ENCODE data around the gene IL1A.

Gene IL1A

DNA sequence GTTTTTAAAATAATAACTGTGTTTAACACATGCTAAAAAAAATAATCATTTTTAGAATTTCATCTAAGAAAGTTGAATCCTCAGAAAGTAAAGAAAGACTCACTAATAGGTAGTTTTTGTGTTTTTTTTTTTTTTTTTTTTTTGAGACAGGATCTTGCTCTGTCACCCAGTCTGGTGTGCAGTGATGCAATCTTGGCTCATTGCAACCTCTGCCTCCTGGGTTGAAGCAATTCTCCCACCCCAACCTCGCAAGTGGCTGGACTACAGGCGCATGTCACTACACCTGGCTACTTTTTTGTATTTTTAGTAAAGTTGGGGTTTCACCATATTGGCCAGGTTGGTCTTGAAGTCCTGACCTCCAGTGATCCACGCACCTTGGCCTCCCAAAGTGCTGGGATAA lies 27.0 kb downstream of the IL1A start:
- DNase-seq, result no peak

DNA sequence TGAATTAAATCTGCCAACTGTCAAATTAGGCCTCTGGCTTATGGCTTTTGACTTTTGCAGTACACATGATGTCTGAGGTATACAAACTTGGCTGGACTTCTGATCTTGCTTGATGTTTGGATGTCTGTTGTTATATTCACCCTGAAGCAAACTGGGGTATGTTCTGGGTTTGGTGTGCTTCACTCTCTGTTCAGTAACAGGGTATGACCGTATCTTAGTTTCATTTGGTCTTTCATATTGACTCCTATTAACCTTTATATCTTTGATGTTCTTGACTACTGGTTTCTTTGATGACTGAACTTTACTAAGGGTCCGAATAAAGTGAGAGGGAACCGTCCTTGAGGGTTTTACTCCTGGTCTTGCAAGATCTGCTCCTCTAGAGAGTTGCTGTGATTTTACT lies 28.1 kb downstream of the IL1A start:
- DNase-seq, result no peak

DNA sequence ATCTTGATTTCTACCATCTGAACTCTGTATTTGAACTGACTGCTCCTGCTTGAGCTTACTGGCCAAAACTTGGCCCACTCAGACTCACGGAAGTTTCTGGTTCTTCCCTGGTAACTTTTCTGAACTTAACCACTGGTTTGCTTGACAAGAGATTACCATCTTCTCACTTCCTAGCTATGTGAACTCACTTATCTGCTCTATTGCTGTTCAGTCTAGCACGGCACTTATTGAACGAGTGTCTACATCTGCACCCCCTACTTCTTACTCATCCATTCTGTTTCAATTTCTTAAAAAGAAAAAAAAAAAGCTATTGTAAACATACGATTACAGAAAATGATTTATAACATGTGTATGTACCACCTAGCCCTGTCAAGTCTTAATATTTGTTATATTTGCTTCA lies 28.8 kb downstream of the IL1A start:
- DNase-seq, result no peak

DNA sequence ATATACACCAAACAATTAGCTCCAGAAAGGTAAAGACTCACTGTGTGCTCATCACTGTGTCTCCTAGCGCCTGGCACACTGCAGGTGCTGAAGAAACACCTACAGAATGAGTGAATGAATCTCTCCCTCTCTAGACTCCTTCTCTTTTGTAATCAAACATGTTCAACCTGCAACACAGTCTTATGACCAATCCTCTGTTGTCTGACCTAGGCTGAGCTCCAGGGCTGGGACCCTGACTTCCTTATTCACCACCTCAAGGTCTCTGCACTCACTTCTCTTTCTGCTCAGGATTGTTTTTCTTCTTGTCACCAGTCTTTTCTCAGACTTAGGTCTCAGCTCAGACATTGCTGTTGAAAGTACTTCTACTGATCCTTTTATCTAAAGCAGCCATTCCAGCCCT lies 29.7 kb downstream of the IL1A start:
- DNase-seq, result no peak

DNA sequence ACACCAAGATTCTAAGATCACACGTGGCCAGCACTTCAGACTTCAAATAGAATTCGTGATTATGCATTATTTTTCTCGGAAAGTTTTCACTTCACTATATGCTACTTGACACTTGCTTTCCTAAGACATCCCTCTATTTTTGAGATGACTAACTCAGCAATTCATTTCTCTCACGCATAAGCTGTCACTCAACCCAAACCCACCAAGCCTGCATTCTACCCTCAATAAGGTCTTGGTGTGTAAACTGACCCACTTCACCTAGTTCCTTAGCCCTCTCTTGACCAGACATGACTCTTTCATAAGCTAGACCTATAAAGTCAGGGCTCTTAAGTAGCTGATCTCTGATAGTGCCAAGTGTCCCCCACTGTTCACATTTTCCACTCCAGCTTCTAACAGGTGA lies 31.6 kb downstream of the IL1A start:
- no peak for DNase-seq

DNA sequence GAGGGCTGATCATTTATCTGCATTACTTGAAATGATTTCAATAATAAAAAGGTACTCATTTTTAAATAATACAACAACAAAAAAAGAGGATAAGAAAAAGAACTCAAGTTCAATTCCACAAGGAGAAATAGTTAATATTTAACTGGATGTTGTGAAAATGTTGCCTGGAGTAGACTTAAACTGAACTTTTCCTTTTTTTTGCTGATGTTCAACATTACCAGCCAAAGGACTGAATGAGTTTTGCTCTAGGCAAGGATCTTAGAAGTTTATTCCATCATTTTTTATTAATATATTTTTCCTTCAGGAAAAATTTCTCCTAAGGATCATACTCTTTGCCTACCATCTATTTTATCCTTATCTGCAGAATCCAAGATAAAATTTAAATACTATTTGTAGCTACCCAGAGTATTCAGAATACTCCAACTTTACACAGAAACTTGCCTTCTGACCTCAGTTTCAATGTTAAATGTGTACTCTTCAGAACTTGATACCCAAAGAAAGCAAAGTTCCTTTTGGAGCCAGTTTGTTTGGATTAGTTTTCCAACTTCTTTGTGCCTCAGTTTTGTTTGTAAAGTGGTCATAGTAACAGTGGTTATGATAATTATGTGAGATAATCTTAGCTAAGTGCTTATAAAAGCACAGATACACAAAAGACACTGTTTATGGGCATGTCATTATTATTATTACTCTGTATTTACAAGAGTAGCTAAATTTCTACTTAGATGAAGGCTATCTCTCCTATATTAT lies 32.7 kb downstream of the IL1A start:
- no peak for DNase-seq

DNA sequence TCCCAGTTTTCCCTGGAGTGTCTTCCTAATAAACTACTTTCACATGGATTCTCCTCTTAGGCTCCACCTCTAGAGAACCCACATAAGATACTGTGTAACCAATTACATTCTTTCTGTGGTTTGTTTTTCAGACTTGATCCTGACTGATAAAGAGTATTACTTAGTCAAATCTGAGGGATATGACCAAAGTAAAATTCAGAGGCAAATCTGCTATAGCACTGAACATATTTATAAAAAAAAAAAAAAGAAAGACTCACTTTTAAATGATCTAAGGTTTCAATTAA lies 33.8 kb downstream of the IL1A start:
- DNase-seq, result no peak

DNA sequence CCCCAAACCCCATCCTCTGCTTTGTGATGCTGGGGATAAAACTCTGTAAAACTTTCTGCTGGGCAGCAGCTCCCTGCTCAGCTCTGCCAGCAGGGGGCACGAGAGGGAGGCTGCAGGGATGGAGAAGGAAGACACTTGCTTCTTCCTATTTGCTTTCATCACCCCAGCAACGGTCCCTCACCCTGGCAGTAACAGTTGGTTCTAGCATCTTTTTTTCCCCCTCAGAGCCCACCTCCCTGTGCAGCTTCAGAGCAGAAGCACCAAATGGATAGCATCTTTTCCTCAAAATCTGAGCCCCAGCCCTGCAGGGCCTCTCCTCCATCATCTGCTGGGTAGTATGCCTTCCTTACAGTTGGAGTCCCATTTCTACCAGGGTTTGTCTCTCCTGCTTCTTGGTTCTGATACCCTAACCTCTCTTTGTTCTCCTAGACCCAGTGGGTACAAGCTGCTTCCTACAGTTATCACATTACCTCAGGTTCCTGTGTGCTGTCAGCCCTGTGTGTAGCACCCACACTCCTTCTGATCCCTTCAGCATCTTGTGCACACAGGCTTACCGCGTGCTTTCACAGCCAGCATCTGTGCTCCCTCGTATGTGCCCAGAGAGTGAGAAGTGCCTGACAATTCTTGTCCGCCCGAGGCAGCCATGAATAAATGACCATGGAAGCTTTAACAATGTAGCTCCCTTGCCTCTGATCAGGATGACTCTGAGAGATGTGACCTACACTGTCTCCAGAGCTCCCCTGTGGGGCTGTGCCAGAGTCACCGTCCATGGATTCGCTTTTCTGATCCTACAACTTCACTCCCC lies 34.3 kb downstream of the IL1A start:
- peak; percentile 77 to 80 for DNase-seq

DNA sequence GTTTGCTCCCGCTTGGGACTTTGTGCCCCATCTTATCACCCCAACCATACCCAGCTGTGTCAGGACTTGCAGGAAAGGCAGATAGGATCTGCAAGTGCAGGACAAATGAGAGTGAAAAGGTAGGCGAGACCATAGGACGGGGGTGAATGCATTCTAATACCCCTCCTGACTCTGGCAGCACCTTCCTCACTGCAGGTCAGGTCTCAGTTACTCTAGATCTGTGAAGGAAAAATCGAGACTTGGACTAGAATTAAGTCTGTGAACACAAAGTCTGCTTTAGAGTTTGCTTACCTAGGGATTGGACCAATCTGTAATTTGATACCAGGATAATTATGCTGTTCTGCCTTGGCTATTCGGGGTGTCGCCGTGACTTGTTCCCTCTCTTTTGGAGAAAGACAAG lies 43.8 kb downstream of the IL1A start:
- no peak for DNase-seq

DNA sequence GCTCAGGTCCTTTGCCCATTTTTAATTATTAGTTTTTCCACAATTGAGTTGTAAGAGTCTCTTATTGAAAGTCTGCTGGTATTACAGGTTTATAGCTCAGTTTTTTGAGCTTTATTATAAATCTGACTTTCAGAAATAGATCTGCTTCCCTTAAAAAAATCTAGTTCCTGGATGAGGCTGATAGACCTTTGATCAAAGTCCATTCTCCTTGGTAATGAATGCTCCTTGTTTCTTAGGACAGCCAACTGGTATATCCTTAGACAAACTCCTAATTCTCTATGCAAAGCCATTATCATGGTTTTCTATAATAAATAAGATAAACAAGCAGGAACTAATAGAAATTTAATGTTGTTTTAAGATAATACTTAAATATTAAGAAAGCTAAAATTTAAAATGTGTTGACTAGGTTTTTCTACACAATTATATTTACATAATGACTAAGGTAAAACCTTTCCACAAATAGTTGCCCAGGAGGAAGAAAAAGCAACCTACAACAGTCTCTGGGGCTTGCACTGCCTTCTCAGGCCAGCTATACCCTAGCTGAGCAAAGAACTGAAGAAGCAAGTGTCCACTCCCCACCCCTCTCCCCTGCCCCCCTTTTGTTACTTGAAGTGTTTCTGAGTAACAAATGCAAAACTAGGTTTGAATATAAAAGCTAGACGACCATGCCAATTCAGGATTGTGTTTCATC lies 46.6 kb downstream of the IL1A start:
- no peak for DNase-seq

DNA sequence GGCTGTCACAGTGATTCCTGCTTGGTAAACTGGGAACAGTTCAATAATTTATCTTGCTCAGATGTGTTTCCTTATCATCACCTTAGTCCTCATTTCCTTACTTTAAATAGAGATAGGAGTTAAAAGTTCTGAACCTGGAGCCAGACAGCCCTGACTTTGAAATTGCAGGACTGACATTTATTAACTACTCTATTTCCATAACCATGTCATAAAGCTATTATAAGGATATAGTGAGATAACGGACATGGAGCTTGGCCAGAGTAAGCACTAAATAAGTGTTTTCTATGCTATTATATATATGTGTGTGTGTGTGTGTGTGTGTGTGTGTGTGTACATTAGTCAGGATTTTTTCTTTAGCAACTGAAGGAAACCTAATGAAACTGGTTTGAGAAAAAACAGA lies 50.4 kb downstream of the IL1A start:
- DNase-seq, result no peak

DNA sequence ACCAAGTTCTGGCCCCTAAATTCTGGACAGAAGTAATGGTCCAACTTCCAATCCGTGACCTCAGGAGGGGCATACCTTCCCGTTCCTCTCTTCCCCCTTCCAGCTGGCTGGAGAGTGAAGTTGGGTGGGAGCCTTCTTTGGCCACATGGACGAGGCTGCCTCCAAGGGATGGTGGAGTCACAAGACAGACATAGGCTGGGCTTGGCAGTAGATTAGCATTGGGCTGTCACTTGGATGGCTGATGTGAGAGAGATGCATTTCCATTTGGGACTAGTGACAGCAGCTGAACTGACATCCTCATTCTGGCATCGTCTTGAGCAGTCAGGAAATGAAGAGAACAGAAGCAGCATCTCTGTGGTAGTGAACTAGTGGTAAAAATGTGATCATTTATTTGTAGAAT lies 50.8 kb downstream of the IL1A start:
- DNase-seq, result no peak

DNA sequence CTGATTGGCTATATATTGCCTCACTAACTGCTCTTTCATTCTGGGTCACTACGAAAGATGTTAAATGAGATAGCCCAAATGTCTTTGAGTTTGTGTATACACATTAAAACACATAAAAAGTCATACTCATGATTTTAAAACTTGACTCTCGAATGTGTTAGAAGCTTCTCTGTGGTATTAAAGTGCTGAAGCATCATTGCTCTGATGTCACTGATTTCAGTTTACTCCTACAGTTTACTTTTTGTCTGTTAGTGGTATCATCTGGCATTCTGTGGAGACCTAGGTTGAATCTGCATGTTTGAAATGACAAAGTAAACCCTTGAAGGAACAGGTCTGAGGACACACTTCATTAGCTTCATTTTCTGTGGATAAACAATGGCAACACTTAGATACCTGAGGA lies 52.8 kb downstream of the IL1A start:
- no peak for DNase-seq

DNA sequence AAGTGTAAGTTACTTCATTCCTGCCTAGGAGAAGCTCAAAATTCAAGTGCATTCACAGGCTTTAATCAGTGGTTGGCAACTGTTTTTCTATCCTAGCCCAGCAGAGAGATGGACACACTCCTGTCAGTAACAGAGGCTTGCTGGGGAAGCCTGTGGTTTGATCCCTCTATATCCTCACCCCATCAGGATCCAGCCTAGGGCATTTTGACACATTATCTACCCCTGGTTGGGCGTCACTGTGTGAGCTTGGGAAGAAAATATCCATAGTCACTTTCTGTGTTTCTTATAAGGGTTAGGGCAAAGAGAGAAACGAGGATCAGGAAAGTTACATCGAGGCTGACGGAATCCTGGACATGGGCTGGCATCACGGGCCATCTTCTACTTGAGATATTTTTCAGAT lies 53.5 kb downstream of the IL1A start:
- no peak for DNase-seq

DNA sequence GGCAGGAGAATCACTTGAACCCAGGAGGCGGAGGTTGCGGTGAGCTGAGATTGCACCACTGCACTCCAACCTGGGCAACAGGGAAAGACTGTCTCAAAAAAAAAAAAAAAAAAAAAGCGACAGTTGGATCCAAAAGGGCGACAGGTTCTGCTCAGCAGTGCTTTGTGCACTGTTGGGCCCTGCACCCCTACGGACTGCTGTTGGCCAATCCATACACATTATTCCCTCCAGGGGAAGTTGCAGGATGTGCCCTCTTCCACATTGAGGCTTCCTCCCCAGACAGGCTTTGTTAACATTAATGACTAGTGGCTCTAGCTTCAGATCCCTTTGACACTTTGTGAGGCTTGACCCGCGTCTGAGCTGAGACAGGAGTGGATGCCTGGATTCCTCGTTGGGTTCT lies 54.1 kb downstream of the IL1A start:
- DNase-seq, result no peak

DNA sequence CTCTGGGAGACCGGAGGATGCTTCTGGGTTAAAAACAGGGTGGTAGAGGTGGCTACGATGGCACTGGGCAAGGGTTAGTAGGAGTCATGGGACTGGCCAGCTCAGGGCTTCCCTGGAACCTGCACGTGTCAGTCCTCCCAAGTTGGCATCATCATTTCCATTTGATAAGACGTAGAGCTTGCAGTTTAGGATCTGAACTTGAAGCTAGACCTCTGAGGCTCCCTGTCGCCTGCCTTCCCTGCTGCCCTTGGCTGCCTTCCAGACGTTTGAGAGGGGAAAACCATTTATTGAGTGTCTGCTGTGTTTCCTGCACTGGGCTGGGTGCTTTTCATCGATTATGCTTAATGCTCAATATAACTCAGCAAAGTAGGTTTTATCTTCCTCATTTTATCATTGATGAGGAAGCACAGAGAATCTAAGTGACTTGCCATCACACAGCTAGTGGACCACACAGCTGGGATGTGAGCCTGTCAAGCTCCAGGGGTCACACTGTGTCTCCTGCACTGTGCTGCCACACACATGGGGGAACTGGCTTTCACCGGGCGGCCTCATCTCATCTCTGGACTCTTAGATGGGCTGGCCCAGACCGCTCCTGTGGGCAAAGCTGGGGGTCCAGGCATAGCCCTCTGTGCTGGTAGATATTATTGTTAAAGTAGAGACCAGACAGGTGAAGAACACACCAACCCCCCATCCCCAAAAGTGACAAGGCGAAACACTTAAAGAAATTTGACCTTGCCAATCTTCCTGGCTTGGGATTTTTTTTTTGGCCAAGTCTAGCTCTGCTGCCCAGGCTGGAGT lies 55.7 kb downstream of the IL1A start:
- DNase-seq, result no peak

DNA sequence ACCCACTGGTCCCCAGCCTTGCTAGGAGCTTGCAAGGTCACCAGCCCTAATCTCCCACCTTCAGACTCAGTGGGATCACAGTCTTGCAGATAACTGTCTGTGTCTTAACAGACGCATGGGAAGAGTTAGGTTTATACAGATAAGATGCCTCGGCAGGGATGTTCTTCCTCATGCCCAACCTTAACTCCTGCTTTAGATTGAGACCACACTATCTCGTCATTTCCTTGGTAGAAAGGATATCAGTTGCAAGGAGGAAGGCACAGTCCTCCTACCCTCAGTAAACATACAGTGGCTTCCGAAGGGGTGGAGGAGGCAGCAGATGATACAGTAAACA lies 56.3 kb downstream of the IL1A start:
- DNase-seq, result no peak

DNA sequence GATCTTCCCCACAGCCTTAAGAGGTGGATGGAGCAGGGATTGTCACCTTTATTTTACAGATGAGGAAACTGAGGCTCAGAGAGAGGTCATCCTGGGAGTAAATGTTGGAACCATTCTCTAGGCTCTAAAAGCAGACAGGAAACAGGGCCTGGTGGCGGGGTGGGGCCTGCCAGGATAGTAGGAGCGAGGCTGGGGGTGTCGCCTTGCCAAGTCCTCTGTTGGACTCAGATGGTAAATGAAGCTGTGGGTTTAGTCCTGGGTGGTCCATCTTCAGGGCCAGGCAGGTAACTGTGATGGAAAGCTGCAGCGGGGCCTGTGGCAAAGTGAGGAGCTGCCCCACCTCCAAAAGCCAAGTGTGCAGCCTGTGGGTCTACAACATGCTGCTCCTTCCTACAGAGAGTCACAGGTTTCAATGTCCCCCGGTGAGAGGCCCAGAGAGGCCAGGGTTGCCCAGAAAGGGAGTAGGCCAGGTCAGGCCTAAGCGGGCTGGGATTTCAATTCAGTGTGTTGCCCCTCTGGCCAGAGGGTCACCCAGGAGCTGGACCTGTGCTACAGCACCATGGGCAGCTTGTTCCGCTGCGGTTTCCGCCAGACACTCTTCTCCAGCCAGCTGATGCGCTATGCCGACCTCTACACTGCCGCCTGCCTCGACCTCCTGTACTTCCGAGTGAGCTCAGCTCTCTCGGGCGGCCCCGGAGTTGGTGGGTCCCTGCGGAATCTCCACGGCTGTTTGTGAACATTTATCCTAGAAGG lies 56.8 kb downstream of the IL1A start:
- no peak for DNase-seq

DNA sequence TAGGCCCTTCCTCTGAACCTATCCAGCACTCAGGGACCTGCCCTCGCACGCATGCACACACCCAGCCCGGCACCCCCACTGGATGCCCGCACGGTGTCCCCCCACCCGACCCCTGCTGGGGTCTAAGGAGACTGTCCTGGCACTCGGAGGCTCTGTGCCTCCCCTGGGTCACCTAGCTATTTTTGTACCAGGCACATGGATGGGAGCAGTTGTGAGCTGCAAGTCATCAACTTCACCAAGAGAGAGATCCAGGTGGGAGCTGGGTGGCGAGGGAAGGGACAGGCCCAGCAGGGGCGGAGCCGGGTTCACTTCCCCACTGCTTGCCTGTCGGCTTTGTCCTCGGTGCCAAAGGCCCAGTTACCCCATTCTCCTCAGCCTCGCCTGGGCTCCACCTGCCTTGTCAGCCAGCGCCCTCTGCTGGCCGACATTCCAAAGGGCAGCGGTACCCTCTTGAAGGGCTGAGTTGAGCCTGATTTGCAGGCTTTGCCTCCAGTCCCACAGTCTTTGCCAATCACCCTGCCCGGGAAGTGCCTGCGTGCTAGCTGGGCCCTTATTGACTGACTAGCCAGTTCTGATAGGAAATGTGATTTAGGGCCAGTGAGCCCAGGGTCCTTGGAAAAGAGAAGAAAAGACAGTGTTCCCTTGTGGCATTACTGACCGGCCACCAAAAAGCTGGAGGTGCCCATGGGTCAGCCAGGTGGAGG lies 57.7 kb downstream of the IL1A start:
- peak; percentile 81 to 87 for DNase-seq

DNA sequence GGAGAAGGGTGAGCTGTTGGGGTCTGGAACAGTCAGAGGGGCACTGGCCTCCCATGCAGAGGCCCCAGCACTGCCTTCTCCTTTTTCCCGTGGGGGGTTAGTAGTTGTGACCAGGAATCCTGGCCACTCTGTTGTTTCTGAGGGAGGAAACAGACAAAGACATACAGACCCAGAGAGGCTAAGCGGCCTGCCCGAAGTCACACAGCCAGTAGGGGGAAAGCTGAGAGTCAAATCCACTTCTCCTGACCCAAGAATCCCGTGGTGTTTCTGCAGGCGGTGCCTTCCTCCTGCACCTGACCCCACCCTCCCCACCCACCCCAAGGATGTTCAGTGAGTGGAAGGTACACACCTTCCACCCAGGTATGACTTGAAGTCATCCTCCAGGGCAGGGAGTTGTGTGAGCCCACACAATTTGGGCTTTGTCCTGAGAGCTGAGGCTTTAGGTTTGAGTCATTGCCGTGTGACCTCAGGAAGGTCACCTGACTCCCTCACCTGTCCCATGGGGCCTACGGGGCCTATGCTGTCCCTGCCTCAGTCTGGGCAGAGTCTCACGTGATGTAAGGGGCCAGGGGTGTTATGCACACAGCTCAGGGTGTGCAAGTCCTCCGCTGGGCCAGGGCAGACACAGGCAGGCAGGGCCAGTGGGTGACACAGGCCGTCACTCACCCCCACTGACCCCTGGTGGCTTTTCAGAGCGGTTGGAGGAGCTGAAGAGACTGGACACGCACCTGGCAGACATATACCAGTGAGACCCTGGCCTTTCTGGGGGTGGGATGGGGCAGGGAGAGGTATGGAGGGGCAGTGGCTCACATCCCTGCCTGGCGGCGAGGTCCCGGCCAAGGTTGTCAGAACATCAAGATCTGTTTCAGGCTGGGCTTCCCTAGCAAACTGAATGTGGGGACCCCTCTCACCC lies 58.5 kb downstream of the IL1A start:
- DNase-seq, result no peak

Measured in activated CD4-positive, alpha-beta T cell treated with anti-CD3 and anti-CD28 coated beads for 4 hours (primary cell).